H9 (cell line): Measurements from ENCODE around the gene UNC13C. TPM values are rescaled to one million over a fixed set of nuclear protein-coding genes. Genes with fewer than 3 reads are reported as not detected.

ENCODE experiments used
- DNase-seq: peaks from one replicate; pipeline ENCODE4 v3.0.0-alpha.2; 2017
- H2AFZ ChIP-seq: one replicate; pipeline ENCODE4 v1.6.1; 2013; ENCODE audit warnings: mild to moderate bottlenecking, low read length, control low read depth, moderate library complexity
- H2AK5ac ChIP-seq: 2 replicates; pipeline ENCODE4 v1.6.1; 2013; ENCODE audit warnings: low read length, control low read depth, mixed read lengths; ENCODE audit not compliant: insufficient read length
- H2BK120ac ChIP-seq: one replicate; pipeline ENCODE4 v1.6.1; 2013; ENCODE audit warnings: low read depth, mild to moderate bottlenecking, low read length, control low read depth, inconsistent platforms; ENCODE audit not compliant: poor library complexity, severe bottlenecking
- H2BK12ac ChIP-seq: 2 replicates; pipeline ENCODE4 v1.6.1; 2013; ENCODE audit warnings: low read length, control low read depth, mixed read lengths, low read depth; ENCODE audit not compliant: insufficient read length
- H2BK15ac ChIP-seq: 2 replicates; pipeline ENCODE4 v1.6.1; 2013; ENCODE audit warnings: low read depth, low read length, control low read depth
- H2BK20ac ChIP-seq: one replicate; pipeline ENCODE4 v1.6.1; 2013; ENCODE audit warnings: low read depth, mild to moderate bottlenecking, low read length, control low read depth, inconsistent platforms; ENCODE audit not compliant: poor library complexity, severe bottlenecking
- H2BK5ac ChIP-seq: 2 replicates; pipeline ENCODE4 v1.6.1; 2013; ENCODE audit warnings: low read length, control low read depth, mixed read lengths; ENCODE audit not compliant: insufficient read length
- H3K14ac ChIP-seq: 2 replicates; pipeline ENCODE4 v1.6.1; 2013; ENCODE audit warnings: low read length, control low read depth; ENCODE audit not compliant: insufficient read depth
- H3K18ac ChIP-seq: 2 replicates; pipeline ENCODE4 v1.6.1; 2013; ENCODE audit warnings: low read depth, mild to moderate bottlenecking, mixed read lengths, low read length, control low read depth; ENCODE audit not compliant: insufficient read length
- H3K23ac ChIP-seq: 2 replicates; pipeline ENCODE4 v1.6.1; 2013; ENCODE audit warnings: low read length, control low read depth, mixed read lengths, low read depth; ENCODE audit not compliant: insufficient read length
- H3K23me2 ChIP-seq: 2 replicates; pipeline ENCODE4 v1.6.1; 2013; ENCODE audit warnings: low read depth, mild to moderate bottlenecking, mixed read lengths, low read length, control low read depth; ENCODE audit not compliant: insufficient read length, poor library complexity, severe bottlenecking
- H3K27ac ChIP-seq: 2 replicates; pipeline ENCODE4 v1.5.1; 2013; ENCODE audit warnings: low read length, control low read depth, mixed read lengths, low read depth; ENCODE audit not compliant: insufficient read length
- H3K27me3 ChIP-seq: 2 replicates; pipeline ENCODE4 v1.6.1; 2013; ENCODE audit warnings: low read length, control low read depth, inconsistent platforms; ENCODE audit not compliant: insufficient read depth
- H3K4ac ChIP-seq: 2 replicates; pipeline ENCODE4 v1.6.1; 2013; ENCODE audit warnings: low read depth, mild to moderate bottlenecking, control low read depth, inconsistent platforms, low read length, moderate library complexity
- H3K4me1 ChIP-seq: 2 replicates; pipeline ENCODE4 v1.6.1; 2013; ENCODE audit warnings: low read length, control low read depth, inconsistent platforms; ENCODE audit not compliant: insufficient read depth
- H3K4me2 ChIP-seq: 2 replicates; pipeline ENCODE4 v1.6.1; 2013; ENCODE audit warnings: low read length, control low read depth, mixed read lengths; ENCODE audit not compliant: insufficient read length, insufficient read depth
- H3K56ac ChIP-seq: 2 replicates; pipeline ENCODE4 v1.6.1; 2013; ENCODE audit warnings: low read depth, mild to moderate bottlenecking, mixed read lengths, low read length, control low read depth; ENCODE audit not compliant: insufficient read length
- H3K79me1 ChIP-seq: 2 replicates; pipeline ENCODE4 v1.6.1; 2013; ENCODE audit warnings: low read depth, mild to moderate bottlenecking, moderate library complexity, low read length, control low read depth, inconsistent platforms; ENCODE audit not compliant: insufficient read depth, poor library complexity, severe bottlenecking
- H3K79me2 ChIP-seq: 2 replicates; pipeline ENCODE4 v1.6.1; 2013; ENCODE audit warnings: low read length, control low read depth, inconsistent platforms; ENCODE audit not compliant: insufficient read depth
- H3K9ac ChIP-seq: 2 replicates; pipeline ENCODE4 v1.6.1; 2013; ENCODE audit warnings: low read length, control low read depth, mixed read lengths; ENCODE audit not compliant: insufficient read length; ENCODE audit errors: extremely low read depth
- H3K9me3 ChIP-seq: one replicate; pipeline ENCODE4 v1.6.1; 2013; ENCODE audit warnings: low read depth, low read length, inconsistent platforms; ENCODE audit not compliant: control insufficient read depth
- H3T11ph ChIP-seq: one replicate; pipeline ENCODE4 v1.6.1; 2013; ENCODE audit warnings: mild to moderate bottlenecking, low read length, control low read depth, inconsistent platforms
- H4K20me1 ChIP-seq: one replicate; pipeline ENCODE4 v1.6.1; 2013; ENCODE audit not compliant: control insufficient read depth, insufficient read length, insufficient read depth
- H4K5ac ChIP-seq: 2 replicates; pipeline ENCODE4 v1.6.1; 2013; ENCODE audit warnings: low read depth, mild to moderate bottlenecking, mixed read lengths, low read length, control low read depth; ENCODE audit not compliant: insufficient read length
- H4K8ac ChIP-seq: replicated peaks from 2 replicates; pipeline ENCODE4 v1.6.1; 2013; ENCODE audit warnings: low read length, control low read depth, mixed read lengths, low read depth; ENCODE audit not compliant: insufficient read length
- H4K91ac ChIP-seq: 2 replicates; pipeline ENCODE4 v1.6.1; 2013; ENCODE audit warnings: low read depth, mild to moderate bottlenecking, moderate library complexity, mixed read lengths, low read length, control low read depth; ENCODE audit not compliant: insufficient read length
- H3K27ac Mint-ChIP-seq, 3 experiments: 2 replicates in 2 of 3; 3 replicates in 1 of 3; pipeline ENCODE4 v1.8.0; 2020 to 2021; ENCODE audit warnings: mixed read lengths in 3 of 3, mild to moderate bottlenecking in 1 of 3, moderate library complexity in 1 of 3
- H3K27me3 Mint-ChIP-seq: 2 replicates; pipeline ENCODE4 v1.8.0; 2021; ENCODE audit warnings: low read depth, mild to moderate bottlenecking, moderate library complexity, mixed read lengths
- H3K36me3 Mint-ChIP-seq, 3 experiments: 2 replicates in 2 of 3; 3 replicates in 1 of 3; pipeline ENCODE4 v1.8.0; 2020 to 2021; ENCODE audit warnings: low read depth in 3 of 3, mixed read lengths in 3 of 3; ENCODE audit not compliant: insufficient read depth in 1 of 3
- H3K4me1 Mint-ChIP-seq, 2 experiments: 2 replicates each; pipeline ENCODE4 v1.8.0; 2020; ENCODE audit warnings: mixed read lengths in 2 of 2
- H3K4me3 Mint-ChIP-seq, 2 experiments: 2 replicates in 1 of 2; 3 replicates in 1 of 2; pipeline ENCODE4 v1.8.0; 2020 to 2021; ENCODE audit warnings: mild to moderate bottlenecking in 2 of 2, mixed read lengths in 2 of 2, moderate library complexity in 1 of 2
- H3K9me3 Mint-ChIP-seq, 2 experiments: 2 replicates in 1 of 2; 3 replicates in 1 of 2; pipeline ENCODE4 v1.8.0; 2020; ENCODE audit warnings: mild to moderate bottlenecking in 2 of 2, mixed read lengths in 2 of 2, moderate library complexity in 1 of 2
- CTCF ChIP-seq: fragments of 200-600 bp; sonication (generic); conservative IDR thresholded peaks from 3 replicates; pipeline ENCODE4 v1.8.0; 2021; ENCODE audit warnings: antibody characterized with exemption, mild to moderate bottlenecking
- WGBS: extraction: QIAGEN DNeasy Blood & Tissue Kit; methylation state at CpG from one replicate; pipeline ENCODE4 v1.1.7; 2013; ENCODE audit warnings: missing lambda C conversion rate, low lambda C conversion rate, mixed read lengths; ENCODE audit not compliant: insufficient read length; ENCODE audit errors: extremely low coverage; 5-methylcytosine and 5-hydroxymethylcytosine counted together
- total RNA-seq: library from RNA; stranded (reverse); gene quantifications from 2 replicates; pipeline ENCODE4 v1.2.1, GENCODE V29; 2021

Gene UNC13C
- total RNA-seq, 1 experiment from 2014 or later, result 0.02 TPM

GRCh38 chr15:53985562-53985961 is 7.3 kb downstream of the UNC13C start:
- peaks cover 0 to 10% of the 10 kb centered on the region in 2 experiments; a peak in 1 of 4 replicates for H3K4me1 Mint-ChIP-seq
- no peak for DNase-seq
- no peak overlapping the region for H3K4me3 Mint-ChIP-seq
- Histone ChIP-seq H4K91ac (no peak overlapping the region), H2BK120ac (no peak overlapping the region), H4K5ac (no peak overlapping the region), H2BK20ac (no peak overlapping the region), H3K23ac (no peak overlapping the region), H2BK12ac (no peak overlapping the region), H3K4me1 (no peaks in the 10 kb centered on the region; the same call in 1 of the 2 replicates), H3K27me3 (no peaks in the 10 kb centered on the region), H4K8ac (no peak overlapping the region), H3K4me2 (no peak overlapping the region), H3T11ph (no peak overlapping the region), H3K23me2 (no peaks in the 10 kb centered on the region), H3K27ac (no peak overlapping the region), H4K20me1 (no peaks in the 10 kb centered on the region), H3K79me1 (no peaks in the 10 kb centered on the region), H2BK15ac (no peak overlapping the region), H2AK5ac (no peak overlapping the region), H3K9me3 (no peaks in the 10 kb centered on the region), H2BK5ac (no peak overlapping the region), H3K18ac (no peak overlapping the region), H3K79me2 (no peaks in the 10 kb centered on the region), H3K56ac (no peak overlapping the region), H3K14ac (no peak overlapping the region), H3K9ac (no peak overlapping the region), H3K4ac (no peak overlapping the region), H2AFZ (no peak overlapping the region)
- WGBS, result no CpG with 5 or more reads among the region's 4 CpGs
- no peaks in the 10 kb centered on the region for H3K9me3 Mint-ChIP-seq
- H3K27ac Mint-ChIP-seq, result no peak overlapping the region
- peaks cover 9% of the 10 kb centered on the region for H3K27me3 Mint-ChIP-seq
- H3K36me3 Mint-ChIP-seq, result no peaks in the 10 kb centered on the region
- TF ChIP-seq CTCF, result no peak
